Activated CD4-positive, alpha-beta T cell treated with anti-CD3 and anti-CD28 coated beads for 36 hours (primary cell): ENCODE results near the gene UBE2U. TPM values are rescaled to one million over a fixed set of nuclear protein-coding genes. Genes with fewer than 3 reads are reported as not detected.

Source experiments
- ATAC-seq: fragments of 200-7000 bp; cut with Tn5 transposase; one replicate; pipeline ENCODE4 v1.10.0; 2021; ENCODE audit warnings: mild to moderate bottlenecking, moderate library complexity
- CTCF ChIA-PET: fragments of 350-600 bp; sonication (Branson Sonifier 250); formaldehyde crosslinking; loops from one replicate; lab custom pipeline; 2021; ENCODE audit warnings: antibody characterized with exemption; lab: Charles Lee
- POLR2A ChIA-PET: fragments of 350-600 bp; sonication (Branson Sonifier 250); formaldehyde crosslinking; loops from one replicate; lab custom pipeline; 2021; ENCODE audit warnings: antibody characterized with exemption, inconsistent platforms; lab: Charles Lee
- DNase-seq: peaks from one replicate; pipeline ENCODE4 v3.0.0-alpha.2; 2020
- H3K27ac Mint-ChIP-seq: one replicate; pipeline ENCODE4 v1.8.0; 2021; ENCODE audit warnings: mixed read lengths
- H3K27me3 Mint-ChIP-seq: one replicate; pipeline ENCODE4 v1.8.0; 2021; ENCODE audit warnings: mixed read lengths
- H3K36me3 Mint-ChIP-seq: one replicate; pipeline ENCODE4 v1.8.0; 2021; ENCODE audit warnings: low read depth, mixed read lengths
- H3K4me1 Mint-ChIP-seq: one replicate; pipeline ENCODE4 v1.8.0; 2021; ENCODE audit warnings: mixed read lengths
- H3K4me3 Mint-ChIP-seq: one replicate; pipeline ENCODE4 v1.8.0; 2021; ENCODE audit warnings: mild to moderate bottlenecking, moderate library complexity, mixed read lengths
- H3K9me3 Mint-ChIP-seq: one replicate; pipeline ENCODE4 v1.8.0; 2021; ENCODE audit warnings: low read depth, mixed read lengths
- intact Hi-C, 2 experiments: fragments of 100-400 bp; cut with DNase I in 1 of 2; cut with micrococcal nuclease in 1 of 2; formaldehyde crosslinking; loops; one replicate each; pipeline versions ENCODE4 v1.14.2 to v1.15.1; 2022 to 2024; cut with DNase I, micrococcal nuclease
- total RNA-seq, 2 experiments: library from RNA; stranded (reverse); gene quantifications; one replicate each; pipeline ENCODE4 v1.2.3, GENCODE V29; 2021

UBE2U gene
- total RNA-seq, 2 experiments from 2014 or later: not detected

GRCh38 chr1:64292399-64292798 is 89.0 kb downstream of the UBE2U start:
- no peaks in the 10 kb centered on the region for H3K36me3 Mint-ChIP-seq
- DNase-seq: no peak
- ATAC-seq: no peak
- ChIA-PET POLR2A (no interaction called here), CTCF (no interaction called here)
- intact Hi-C loops: no loop called here
- no peak overlapping the region for H3K27ac Mint-ChIP-seq
- H3K27me3 Mint-ChIP-seq: peaks cover 25% of the 10 kb centered on the region
- H3K4me3 Mint-ChIP-seq: no peak overlapping the region
- H3K9me3 Mint-ChIP-seq: no peaks in the 10 kb centered on the region
- no peaks in the 10 kb centered on the region for H3K4me1 Mint-ChIP-seq

- no peak overlapping the region for H3K27ac Mint-ChIP-seq
- ChIA-PET CTCF (interaction anchor here (1.1 kb wide), 1 partner anchor 34 kb away, joined by 3 read pairs; no protein-coding TSS in a partner anchor), POLR2A (no interaction called here)
- no peaks in the 10 kb centered on the region for H3K36me3 Mint-ChIP-seq
- no peak overlapping the region for H3K4me3 Mint-ChIP-seq
- no peaks in the 10 kb centered on the region for H3K4me1 Mint-ChIP-seq
- intact Hi-C loops: no loop called here
- no peaks in the 10 kb centered on the region for H3K9me3 Mint-ChIP-seq
- H3K27me3 Mint-ChIP-seq: peaks cover 25% of the 10 kb centered on the region
- ATAC-seq: no peak
- no peak for DNase-seq
Observed at GRCh38 chr1:64293820-64294219, 90.4 kb downstream of the UBE2U start.

GRCh38 chr1:64295136-64295535 is 91.7 kb downstream of the UBE2U start:
- ATAC-seq (no peak), DNase-seq (no peak)
- Mint-ChIP-seq H3K27me3 (peaks cover 21% of the 10 kb centered on the region), H3K4me3 (no peak overlapping the region), H3K9me3 (no peaks in the 10 kb centered on the region), H3K27ac (no peak overlapping the region), H3K36me3 (no peaks in the 10 kb centered on the region), H3K4me1 (no peaks in the 10 kb centered on the region)
- CTCF ChIA-PET: interaction anchor here (0.7 kb wide), 1 partner anchor 45 kb away, joined by 3 read pairs; no protein-coding TSS in a partner anchor
- intact Hi-C loops: no loop called here
- POLR2A ChIA-PET: no interaction called here

GRCh38 chr1:64295561-64295960 is 92.1 kb downstream of the UBE2U start:
- H3K27me3 Mint-ChIP-seq: peaks cover 21% of the 10 kb centered on the region
- intact Hi-C loops: no loop called here
- ATAC-seq (no peak), DNase-seq (no peak)
- no peaks in the 10 kb centered on the region for H3K4me1 Mint-ChIP-seq
- no peak overlapping the region for H3K4me3 Mint-ChIP-seq
- no peaks in the 10 kb centered on the region for H3K36me3 Mint-ChIP-seq
- POLR2A ChIA-PET: no interaction called here
- H3K27ac Mint-ChIP-seq: no peak overlapping the region
- CTCF ChIA-PET: interaction anchor here (0.6 to 0.7 kb wide), 2 partner anchors 44 to 51 kb away, joined by 3 to 4 read pairs; no protein-coding TSS in a partner anchor
- H3K9me3 Mint-ChIP-seq: no peaks in the 10 kb centered on the region

- ChIA-PET CTCF (no interaction called here), POLR2A (no interaction called here)
- no peaks in the 10 kb centered on the region for H3K4me1 Mint-ChIP-seq
- DNase-seq: no peak
- intact Hi-C loops: no loop called here
- no peaks in the 10 kb centered on the region for H3K9me3 Mint-ChIP-seq
- no peak overlapping the region for H3K27ac Mint-ChIP-seq
- ATAC-seq: no peak
- no peak overlapping the region for H3K4me3 Mint-ChIP-seq
- no peaks in the 10 kb centered on the region for H3K36me3 Mint-ChIP-seq
- H3K27me3 Mint-ChIP-seq: peaks cover 16% of the 10 kb centered on the region
Observed at GRCh38 chr1:64296459-64296858, 93.0 kb downstream of the UBE2U start.

GRCh38 chr1:64302194-64302593 is 98.8 kb downstream of the UBE2U start:
- Mint-ChIP-seq H3K9me3 (no peaks in the 10 kb centered on the region), H3K27me3 (peaks cover 3% of the 10 kb centered on the region), H3K27ac (no peak overlapping the region), H3K36me3 (no peaks in the 10 kb centered on the region), H3K4me3 (no peak overlapping the region), H3K4me1 (no peaks in the 10 kb centered on the region)
- ATAC-seq (no peak), DNase-seq (no peak)
- ChIA-PET POLR2A (no interaction called here), CTCF (interaction anchor here (0.6 kb wide), 1 partner anchor 21 kb away, joined by 3 read pairs; no protein-coding TSS in a partner anchor)
- intact Hi-C loops: no loop called here

GRCh38 chr1:64302971-64303370 is 99.5 kb downstream of the UBE2U start:
- DNase-seq (no peak), ATAC-seq (no peak)
- ChIA-PET POLR2A (no interaction called here), CTCF (interaction anchor here (0.6 kb wide), 1 partner anchor 22 kb away, joined by 3 read pairs; no protein-coding TSS in a partner anchor)
- H3K4me3 Mint-ChIP-seq: no peak overlapping the region
- intact Hi-C loops: no loop called here
- H3K27ac Mint-ChIP-seq: no peak overlapping the region
- H3K9me3 Mint-ChIP-seq: no peaks in the 10 kb centered on the region
- H3K36me3 Mint-ChIP-seq: no peaks in the 10 kb centered on the region
- peaks cover 1% of the 10 kb centered on the region for H3K27me3 Mint-ChIP-seq
- H3K4me1 Mint-ChIP-seq: no peaks in the 10 kb centered on the region

- no peak for ATAC-seq
- no peaks in the 10 kb centered on the region for H3K9me3 Mint-ChIP-seq
- H3K4me1 Mint-ChIP-seq: no peaks in the 10 kb centered on the region
- H3K27ac Mint-ChIP-seq: no peak overlapping the region
- no peaks in the 10 kb centered on the region for H3K27me3 Mint-ChIP-seq
- ChIA-PET POLR2A (interaction anchor here (0.5 kb wide), 1 partner anchor 1536 kb away, joined by 3 read pairs; no protein-coding TSS in a partner anchor), CTCF (no interaction called here)
- no peak for DNase-seq
- intact Hi-C loops: no loop called here
- H3K4me3 Mint-ChIP-seq: no peak overlapping the region
- H3K36me3 Mint-ChIP-seq: no peaks in the 10 kb centered on the region
Observed at GRCh38 chr1:64304823-64305222, 101.4 kb downstream of the UBE2U start.

- no peaks in the 10 kb centered on the region for H3K4me1 Mint-ChIP-seq
- H3K27ac Mint-ChIP-seq: no peak overlapping the region
- CTCF ChIA-PET: no interaction called here
Observed at GRCh38 chr1:64308866-64309265, 105.4 kb downstream of the UBE2U start.

GRCh38 chr1:64309431-64309831 is 106.0 kb downstream of the UBE2U start:
- CTCF ChIA-PET: no interaction called here
- ATAC-seq: no peak
- H3K36me3 Mint-ChIP-seq: no peaks in the 10 kb centered on the region

More at GRCh38 chr1:64308866-64309265, 105.4 kb downstream of the UBE2U start:
- Mint-ChIP-seq H3K4me3 (no peak overlapping the region), H3K36me3 (no peaks in the 10 kb centered on the region), H3K9me3 (no peaks in the 10 kb centered on the region), H3K27me3 (no peaks in the 10 kb centered on the region)
- intact Hi-C loops: no loop called here
- DNase-seq (no peak), ATAC-seq (no peak)
- POLR2A ChIA-PET: no interaction called here

GRCh38 chr1:64310760-64311159 is 107.3 kb downstream of the UBE2U start:
- Mint-ChIP-seq H3K27ac (no peak overlapping the region), H3K36me3 (no peaks in the 10 kb centered on the region), H3K27me3 (peaks cover 4% of the 10 kb centered on the region), H3K4me3 (no peak overlapping the region), H3K9me3 (no peaks in the 10 kb centered on the region), H3K4me1 (no peaks in the 10 kb centered on the region)
- DNase-seq (no peak), ATAC-seq (no peak)
- ChIA-PET POLR2A (no interaction called here), CTCF (no interaction called here)
- intact Hi-C loops: no loop called here

More at GRCh38 chr1:64309431-64309831, 106.0 kb downstream of the UBE2U start:
- Mint-ChIP-seq H3K9me3 (no peaks in the 10 kb centered on the region), H3K4me3 (no peak overlapping the region), H3K4me1 (no peaks in the 10 kb centered on the region), H3K27ac (no peak overlapping the region), H3K27me3 (peaks cover 1% of the 10 kb centered on the region)
- POLR2A ChIA-PET: no interaction called here
- intact Hi-C loops: no loop called here
- no peak for DNase-seq

GRCh38 chr1:64312431-64312830 is 109.0 kb downstream of the UBE2U start:
- intact Hi-C loops: no loop called here
- Mint-ChIP-seq H3K4me3 (no peak overlapping the region), H3K27ac (no peak overlapping the region), H3K9me3 (no peaks in the 10 kb centered on the region), H3K36me3 (no peaks in the 10 kb centered on the region), H3K27me3 (peaks cover 10% of the 10 kb centered on the region), H3K4me1 (no peaks in the 10 kb centered on the region)
- no peak for DNase-seq
- ChIA-PET POLR2A (no interaction called here), CTCF (no interaction called here)
- ATAC-seq: no peak
